ENCODE results near the gene SLC8A1.

GRCh38 chr2:40184551-40184950 is 267.3 kb downstream of the SLC8A1 start:
- TF ChIP-seq POLR2AphosphoS5 (IDR thresholded peaks at IDR 0.05) (no peak), CTCF (IDR thresholded peaks at IDR 0.05) (no peak), EP300 (IDR thresholded peaks at IDR 0.05) (no peak)

Data from upper lobe of left lung (tissue), 4 donors.